GM19438 (cell line): ENCODE measurements around the gene TMEM179.

Source experiments
- ATAC-seq: cut with Tn5 transposase; IDR thresholded peaks from one replicate; pipeline ENCODE4 v1.9.1; 2021; ENCODE audit warnings: low read depth; ENCODE audit not compliant: unreplicated experiment

TMEM179 gene

GRCh38 chr14:104558231-104559027, 46.1 kb downstream of the TMEM179 start:
- no peak for ATAC-seq

DNA sequence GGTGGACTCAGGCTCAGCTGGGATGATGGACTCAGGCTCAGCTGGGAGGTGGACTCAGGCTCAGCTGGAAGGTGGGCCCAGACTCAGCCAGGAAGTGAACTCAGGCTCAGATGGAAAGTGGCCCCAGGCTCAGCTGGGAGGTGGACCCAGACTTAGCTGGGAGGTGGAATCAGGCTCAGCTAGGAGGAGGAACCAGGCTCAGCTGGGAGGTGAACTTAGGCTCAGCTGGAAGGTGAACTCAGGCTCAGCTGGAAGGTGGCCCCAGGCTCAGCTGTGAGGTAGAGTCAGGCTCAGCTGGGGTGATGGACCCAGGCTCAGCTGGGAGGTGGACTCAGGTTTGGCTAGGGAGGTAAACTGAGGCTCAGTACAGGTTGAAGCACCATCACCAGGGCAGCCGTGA, 46.8 kb downstream of the TMEM179 start:
- no peak for ATAC-seq

- ATAC-seq = no peak
Measured at GRCh38 chr14:104557086-104557485, 47.5 kb downstream of the TMEM179 start.

DNA sequence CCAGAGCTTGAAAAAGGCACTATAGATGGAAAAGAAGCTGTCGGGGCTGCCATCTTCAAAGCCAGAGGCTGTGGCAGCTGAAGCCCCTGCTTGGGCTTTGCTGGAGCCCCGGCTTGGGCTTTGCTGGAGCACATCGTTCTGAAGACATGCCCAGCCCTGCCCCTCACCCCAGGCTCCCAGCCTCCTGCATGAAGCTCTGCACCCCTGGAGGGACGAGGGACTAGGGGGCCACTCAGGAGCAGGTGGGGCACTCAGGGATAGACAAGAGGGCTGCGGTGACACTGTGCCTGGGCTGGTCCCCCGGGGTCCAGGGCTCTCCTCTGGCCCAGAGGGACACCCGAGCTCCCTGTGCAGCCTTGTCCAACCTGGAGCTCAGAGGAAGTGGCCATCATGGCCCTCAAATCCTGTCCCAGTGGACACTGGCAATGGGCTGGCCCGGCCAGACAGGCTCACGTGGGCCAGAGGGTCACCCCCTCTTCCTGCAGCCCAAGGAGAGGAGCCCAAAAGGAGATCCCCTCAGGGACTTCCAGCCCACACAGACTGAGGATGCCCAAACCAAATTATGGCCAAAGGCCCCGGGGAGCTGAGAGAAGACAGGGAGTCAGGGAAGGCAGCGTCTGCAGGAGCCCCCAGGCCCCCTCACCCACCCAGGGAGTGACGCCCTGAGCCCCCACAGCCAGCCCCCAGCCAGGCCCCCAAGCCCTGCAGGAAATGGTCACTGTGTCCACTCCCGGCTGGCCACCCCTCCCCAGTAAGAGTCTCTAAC, 48.1 kb downstream of the TMEM179 start:
- ATAC-seq = no peak

GRCh38 chr14:104555430-104556255, 48.9 kb downstream of the TMEM179 start:
- ATAC-seq = no peak

GRCh38 chr14:104554608-104555429, 49.8 kb downstream of the TMEM179 start:
- no peak for ATAC-seq

DNA sequence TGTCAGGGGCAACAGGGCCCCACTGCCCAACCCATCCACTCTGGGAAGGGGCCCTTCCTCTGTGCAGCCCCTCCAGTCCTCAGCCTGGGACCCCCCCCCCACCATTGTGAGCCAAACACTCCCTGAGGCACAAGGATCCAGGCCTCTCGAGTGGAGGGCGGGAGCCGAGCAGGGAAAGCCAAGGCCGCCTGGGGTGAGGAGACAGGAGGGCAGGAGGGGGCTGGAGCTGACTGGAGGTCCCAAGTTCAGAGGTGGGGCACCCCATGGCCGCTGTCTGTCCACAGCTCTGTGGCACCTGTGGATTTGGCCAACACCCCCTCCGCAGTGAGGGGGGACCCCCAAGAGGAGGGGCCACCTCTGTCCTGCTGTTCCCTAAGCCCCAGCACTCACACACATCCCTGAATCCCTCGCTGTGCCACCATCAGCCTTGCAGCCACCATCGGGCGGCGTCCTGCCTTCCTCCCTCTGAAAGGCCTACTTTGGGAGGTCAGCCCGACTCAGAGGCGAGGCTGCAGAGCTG, 50.4 kb downstream of the TMEM179 start:
- ATAC-seq = no peak

DNA sequence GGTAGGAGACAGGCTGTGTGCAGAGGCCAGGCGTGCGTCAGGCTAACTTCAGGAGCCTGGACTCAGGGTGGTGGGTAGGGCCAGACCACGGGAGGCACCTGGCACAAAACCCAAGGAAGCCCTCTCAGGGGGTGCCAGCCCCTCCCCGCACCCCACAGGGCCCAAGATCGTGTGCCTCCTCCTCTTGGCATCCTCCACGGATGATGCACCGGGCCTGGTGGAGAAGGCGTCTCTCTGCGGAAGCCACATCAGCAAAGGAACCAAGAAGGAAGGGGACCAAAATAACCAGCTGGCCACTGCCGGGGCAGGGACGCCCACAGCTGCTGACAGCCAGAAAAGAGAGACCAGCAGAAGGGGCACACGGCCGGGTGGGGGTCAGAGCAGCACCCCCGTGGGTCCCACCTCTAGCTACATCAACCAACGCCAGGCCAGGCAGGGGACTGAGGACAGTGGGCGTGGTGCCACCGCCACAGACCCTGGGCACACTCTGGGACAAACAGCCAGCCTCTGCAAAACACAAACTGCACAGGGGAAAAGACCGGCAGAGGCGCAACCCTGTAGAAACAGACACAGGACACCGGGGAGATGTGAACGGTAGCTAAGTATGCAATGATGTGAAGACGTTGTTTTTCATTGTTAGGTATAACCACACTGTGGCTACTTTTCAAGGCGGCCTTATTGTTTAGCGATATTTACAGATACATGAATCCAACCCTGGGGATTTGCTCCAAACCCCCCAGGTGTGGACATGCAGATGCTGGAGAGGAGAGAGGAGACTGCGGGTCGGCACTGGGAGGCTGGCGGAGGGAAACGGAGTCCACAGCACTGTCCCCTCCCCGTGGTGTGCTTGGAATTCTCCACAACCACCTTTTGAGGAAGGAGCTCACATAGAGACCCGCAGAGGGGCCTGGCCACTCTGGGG, 51.1 kb downstream of the TMEM179 start:
- ATAC-seq = no peak

- ATAC-seq = no peak
Measured at GRCh38 chr14:104552738-104553125, 51.8 kb downstream of the TMEM179 start.

GRCh38 chr14:104551851-104552737, 52.5 kb downstream of the TMEM179 start:
- ATAC-seq = no peak

DNA sequence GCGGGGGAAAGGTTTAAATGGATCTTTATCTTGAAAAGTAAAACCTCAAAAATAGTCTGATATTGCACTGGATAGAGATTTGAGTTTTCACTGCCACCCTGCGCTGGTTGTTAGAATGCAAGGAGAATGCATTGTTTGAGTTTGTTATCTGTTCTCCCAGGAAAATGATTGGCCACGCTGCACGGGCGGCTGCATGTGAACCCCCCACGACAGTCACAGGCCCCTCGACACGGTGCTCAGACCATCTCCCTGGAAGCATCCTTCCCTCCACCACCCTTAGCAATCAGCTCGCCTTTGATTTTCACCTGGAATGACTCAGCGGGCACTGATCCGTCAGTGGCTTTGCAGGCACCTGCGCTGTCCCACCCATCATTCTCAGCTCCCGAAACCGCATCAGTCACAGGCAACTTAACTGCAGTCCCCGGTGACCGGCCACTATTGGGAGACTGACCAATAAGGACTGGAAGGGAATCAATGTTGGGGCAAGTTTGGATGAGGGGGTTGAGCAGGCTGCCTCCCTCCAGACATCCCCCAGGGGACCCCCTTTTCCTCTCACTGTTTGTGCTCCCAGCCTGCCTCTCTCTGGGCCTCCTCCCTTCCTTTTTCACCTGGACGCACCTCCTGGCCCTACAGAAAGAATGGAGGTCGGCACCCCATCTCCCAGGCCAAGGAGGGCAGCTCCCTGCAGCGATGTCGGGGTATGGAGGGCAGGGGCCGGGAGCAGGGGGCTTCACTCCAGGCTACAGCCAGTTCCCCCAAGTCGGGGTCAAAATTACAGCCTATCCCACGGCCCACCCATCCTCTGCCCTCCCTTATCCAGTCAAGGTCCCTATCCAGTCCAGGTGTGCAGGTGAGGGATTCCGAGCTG, 53.5 kb downstream of the TMEM179 start:
- ATAC-seq = no peak

DNA sequence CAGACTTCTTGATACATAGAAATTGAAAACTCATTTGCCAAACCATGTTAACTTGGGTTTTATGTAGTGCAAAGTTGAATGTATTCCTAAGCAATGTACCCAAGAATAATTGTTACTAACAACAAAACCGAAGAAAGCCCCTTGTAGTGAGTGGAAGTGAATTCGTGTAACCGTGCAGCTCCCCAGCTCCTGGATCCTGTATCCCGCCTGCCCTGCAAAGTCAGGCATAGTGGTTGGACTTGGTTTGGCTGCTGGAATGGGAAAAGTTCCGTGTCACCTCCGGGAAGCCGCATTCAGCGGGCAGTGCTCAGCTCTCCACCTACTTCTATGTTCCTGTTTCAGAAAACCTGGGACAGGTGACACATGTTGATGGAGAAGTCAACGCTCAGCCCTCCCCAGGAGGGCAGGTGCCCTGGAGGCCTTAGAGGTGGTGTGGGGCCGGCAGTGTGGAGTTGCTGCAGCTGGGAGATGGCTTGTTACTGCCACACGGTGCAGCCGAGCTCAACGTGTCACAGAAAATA, 54.2 kb downstream of the TMEM179 start:
- ATAC-seq = no peak

DNA sequence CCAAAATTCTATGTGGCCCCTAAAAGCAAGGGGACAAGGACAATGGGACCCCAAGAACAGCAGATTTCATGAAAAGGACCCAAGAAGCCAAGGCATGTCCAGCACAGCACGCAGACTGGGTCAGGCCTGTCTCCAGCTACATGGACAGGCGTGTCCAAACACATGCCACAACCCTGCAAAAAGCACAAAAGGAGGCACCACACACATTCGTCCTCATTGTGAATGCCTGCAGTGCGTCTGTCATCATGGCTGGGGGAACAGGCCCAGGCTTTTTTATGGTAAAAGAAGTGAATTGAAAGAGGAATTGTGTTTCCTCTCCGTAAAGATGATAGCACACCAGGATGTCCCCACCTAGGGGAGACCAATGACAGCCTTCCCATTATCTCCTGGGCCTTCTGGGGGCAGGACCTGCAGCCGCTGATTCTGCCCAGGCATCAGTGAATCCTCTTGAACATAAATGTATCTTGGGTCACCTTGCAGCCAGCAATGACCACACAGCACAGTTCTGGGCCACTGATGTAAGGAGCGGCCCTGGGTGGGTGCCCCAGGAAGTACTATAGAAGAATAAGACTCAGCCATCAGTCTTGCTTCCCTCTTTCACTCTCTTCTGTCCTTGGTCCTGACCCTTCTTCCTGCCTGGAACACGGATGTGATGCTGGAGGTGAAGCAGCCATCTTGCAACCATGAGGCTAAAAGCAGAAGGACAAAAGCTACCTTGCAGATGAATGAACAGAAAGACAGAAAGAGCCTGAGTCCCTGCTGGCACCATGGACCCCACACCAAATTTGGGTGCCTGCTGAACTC, 54.8 kb downstream of the TMEM179 start:
- no peak for ATAC-seq

- ATAC-seq = no peak
Measured at GRCh38 chr14:104548802-104549535, 55.6 kb downstream of the TMEM179 start.

DNA sequence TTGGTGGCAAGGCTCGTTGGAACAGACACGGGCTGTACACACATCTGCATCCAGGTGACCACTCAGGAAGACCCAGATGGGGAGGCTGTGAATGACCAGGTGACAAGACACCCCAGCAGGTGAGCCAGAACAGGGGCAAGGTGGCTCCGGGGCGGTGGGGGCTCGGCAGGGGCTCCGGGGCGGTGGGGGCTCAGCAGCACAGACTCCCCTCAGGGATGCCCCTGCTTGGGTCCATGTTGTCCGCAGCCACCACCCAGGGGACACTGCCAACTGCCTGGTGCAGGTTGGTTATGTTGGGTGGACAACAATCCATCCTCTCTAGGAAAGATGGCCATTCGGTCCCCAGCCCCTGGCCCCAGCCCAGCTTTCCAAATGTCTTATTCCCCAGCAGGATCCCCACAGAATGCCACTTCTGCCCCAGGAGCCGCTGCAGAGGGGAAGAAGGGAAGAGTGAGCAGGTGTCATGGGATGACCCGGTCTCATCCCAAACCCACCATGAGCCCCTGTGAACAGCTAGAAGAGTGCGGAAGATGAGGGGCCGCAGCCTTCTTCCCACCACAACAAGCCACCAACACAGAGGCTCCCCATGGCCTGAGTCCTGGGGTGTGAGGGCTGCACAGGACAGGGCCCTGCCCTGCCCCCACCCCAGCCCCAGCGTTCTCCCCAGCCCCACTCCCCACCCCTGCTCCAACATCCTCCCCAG, 56.4 kb downstream of the TMEM179 start:
- no peak for ATAC-seq
